GM21619 (cell line): ENCODE measurements around the gene LHX4.

Experiments used
- ATAC-seq: cut with Tn5 transposase; IDR thresholded peaks from one replicate; pipeline ENCODE4 v1.9.1; 2021; ENCODE audit not compliant: unreplicated experiment

LHX4 gene

GRCh38 chr1:180224902-180225301 lies 5.2 kb upstream of the LHX4 start:
- no peak for ATAC-seq

DNA sequence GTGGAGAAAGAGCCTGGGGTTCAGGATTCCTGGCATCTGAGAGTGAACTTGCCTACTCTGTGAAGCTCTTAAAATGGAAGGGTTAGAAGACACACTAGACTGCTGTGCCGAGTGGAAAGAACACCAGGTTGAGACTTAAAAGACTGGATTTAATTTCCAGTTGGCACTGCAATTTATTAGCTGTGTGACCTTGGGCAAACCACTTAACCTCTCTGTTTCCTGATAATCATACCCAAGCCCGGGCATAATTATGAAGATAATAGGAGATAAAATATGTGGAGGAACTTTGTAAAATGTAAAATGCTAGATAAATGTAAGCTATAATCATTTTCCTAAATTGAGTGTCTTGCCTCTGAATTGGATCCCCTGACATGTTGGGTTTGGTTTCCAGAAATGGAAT lies 4.7 kb upstream of the LHX4 start:
- no peak for ATAC-seq

- ATAC-seq, result no peak
Measured at GRCh38 chr1:180227861-180228647, 2.0 kb upstream of the LHX4 start.

DNA sequence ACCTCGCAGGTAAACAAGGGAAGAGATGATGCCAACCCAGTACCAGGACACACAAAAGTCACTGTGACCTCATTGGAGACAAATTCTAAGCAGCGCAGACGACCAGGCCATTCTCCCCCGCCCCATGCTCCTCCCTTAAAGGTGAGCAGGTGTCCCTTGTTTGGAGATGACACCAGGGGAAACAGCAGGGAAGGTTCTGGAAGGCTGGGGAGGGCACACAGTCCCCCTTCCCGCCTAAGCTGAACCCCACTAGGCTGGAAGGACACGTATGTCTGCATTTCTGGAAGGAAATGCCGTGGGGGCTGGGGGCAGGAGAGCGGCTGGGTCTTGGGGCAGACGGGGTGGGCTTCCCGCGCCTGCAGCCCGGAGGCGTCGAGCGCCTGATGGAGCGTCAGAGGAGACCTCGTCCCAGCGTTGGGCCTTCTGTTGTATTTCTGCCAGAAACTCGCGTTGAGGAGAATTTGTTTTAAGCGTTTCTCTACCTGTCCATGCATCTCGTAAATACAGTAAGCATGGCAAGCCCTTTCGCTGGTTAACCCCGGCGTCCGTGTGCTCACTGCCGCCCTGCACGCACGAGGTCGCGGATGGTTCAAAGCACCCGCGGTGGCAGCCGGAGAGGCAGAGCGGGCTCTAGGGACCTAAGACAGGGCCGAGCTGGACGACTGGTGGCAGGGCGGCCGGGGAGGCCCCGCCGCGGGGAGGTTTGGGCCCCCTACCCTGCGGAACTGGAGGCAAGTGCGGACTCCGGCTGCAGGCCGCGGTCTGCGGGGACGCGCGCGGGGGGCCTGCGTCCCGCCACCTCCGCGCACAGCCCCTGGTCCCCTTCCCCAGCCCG lies 1.2 kb upstream of the LHX4 start:
- peak; percentile 13 for ATAC-seq

DNA sequence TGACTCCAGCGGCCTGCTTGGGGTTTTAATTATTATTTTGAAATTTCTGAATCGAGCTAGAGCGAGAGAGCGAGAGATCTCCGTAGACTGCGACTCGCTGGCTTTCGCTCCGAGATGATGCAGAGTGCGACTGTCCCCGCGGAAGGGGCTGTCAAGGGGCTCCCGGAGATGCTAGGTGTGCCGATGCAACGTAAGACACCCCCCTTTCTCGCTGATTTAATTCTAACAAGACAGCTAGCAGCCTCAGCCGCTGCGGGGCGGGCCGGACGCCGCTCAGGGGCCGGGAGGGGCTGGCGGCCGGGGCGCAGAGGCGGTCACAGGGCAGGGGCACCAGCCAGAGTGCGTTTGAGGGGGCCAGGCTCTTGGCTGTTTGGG lies 339 bp downstream of the LHX4 start:
- no peak for ATAC-seq

DNA sequence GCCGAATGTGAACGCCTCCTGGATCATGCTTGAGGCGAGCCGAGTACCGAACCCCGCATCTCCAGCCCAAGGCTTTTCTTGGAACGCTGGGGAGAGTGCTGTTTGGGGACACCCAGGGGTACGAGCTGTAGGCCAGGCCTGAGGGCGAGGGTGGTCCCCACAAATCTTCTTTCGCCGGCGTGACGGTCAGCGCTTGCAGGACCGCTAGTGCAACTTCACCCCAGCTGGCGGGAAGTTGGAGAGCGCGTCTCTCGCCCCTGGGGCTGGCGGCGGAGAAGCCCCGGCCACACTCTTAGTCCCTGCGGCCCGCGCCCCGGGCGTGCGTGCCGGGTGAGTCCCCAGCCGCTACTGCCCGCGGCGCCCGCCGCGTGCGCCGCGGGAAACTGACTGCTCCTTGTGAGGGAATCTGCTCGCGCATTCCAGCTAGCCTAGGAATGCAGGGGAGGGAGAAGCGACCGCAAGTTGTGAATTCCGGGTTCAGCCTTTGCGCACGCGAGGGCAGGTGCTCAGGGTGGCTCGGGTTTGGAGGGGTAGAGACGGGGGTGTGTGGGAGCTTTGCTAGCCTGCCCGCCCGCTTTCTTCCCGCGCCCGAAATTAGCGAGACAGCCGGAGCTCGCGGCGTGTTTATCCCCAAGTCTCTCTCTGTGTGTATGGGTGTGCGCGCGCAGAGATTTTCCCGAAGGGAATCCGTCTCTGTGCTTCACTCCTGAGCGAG lies 884 bp downstream of the LHX4 start:
- no peak for ATAC-seq

DNA sequence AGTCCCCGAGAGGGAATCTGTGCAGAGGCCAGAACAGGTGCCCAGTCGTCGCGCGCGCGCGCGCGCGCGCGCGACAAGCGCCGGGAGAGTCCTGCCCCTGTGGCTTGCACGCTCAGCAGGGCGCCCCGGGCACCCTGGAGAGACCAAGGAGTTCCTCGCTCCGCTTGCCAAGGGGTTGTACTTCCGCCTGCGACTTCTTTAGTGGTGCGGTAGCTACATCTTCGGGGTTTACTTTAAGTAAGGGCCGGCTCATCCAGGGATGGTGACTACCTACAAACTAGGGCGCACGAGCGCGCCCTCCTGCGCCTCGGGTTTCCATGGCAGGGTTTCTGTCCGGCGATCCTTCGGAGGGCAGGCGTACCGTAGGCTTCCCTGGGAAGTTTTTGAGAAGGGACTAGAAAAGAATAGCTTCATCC lies 1.4 kb downstream of the LHX4 start:
- no peak for ATAC-seq

DNA sequence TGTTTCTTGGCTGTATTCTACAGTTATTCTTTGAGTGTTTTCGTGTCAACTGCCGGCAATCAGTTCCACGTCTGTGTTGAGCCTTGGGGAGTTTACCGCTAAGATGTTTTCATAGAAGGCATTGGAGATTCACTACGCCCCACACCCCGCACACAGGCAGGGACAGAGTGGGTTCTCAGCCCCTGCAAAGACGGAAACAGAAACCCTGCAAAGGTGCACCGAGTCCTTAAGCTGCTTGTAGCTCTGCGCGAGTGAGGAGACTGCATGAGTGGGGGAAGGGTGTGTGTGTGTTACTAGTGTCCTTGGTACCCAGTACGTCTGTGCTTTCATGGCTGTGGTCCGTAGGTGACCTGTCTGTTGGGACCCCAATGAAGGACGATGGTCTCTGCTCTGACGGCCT lies 1.9 kb downstream of the LHX4 start:
- ATAC-seq, result no peak

DNA sequence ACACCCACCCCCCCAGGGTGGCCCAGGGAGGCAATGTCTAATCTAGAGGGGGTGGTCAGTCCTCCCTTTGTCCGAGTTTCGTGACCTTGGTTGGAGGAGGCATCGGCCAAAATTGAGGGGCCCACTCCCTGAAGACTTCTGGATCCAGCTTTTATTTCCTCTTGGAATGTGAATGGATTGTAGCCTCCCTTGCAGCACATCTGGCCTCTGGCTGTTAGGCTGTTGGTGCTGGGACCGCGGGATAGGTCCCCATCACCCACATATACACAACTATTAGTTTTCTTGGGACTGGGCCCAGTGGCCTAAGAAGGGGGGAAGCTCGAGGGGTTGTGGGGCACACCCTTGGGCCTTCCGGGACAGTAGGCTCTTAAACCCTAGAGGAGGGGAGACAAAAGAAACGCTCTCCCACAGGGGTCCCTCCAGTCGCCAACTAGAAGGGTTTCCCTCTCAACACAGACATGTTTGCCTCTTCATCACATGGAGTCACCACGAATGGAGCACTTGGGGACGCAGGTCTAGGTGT lies 2.5 kb downstream of the LHX4 start:
- no peak for ATAC-seq

GRCh38 chr1:180233191-180234011 lies 3.3 kb downstream of the LHX4 start:
- no peak for ATAC-seq

DNA sequence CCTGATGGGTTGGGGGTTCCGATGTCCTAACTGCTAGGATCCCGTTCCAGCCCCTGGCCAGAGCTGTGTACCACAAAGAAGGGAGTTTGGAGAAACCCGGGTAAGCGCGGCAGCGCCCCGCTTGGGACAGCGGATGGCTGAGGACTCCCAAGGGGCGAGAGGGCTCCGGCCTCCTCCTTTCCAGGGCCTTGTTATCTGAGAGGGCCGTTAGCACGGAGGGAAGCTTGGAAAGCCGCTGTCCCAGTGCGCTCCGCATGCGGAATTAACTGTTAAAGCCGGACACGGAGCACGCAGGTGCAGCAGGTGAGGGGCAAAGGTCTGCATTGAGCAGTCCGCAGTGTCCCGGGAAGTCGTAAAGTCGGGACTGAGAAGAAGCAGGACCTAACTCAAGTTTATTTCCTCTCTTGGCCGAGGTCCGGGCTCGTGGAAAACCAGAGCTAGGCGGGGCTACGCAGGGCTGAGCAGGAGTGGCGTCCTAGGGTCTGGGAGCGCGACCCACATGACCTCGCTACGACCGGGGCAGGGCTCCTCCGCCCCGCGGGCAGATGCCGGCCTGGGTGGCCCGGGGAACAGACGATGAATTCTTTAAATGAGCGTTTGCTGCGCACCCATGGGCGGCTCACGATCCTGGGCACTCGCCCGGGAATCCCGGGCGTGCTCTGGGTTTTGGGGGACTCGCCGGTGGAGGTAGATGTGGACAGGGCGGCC lies 4.5 kb downstream of the LHX4 start:
- no peak for ATAC-seq

GRCh38 chr1:180235077-180235501 lies 5.0 kb downstream of the LHX4 start:
- no peak for ATAC-seq

- no peak for ATAC-seq
Measured at GRCh38 chr1:180235502-180236239, 5.6 kb downstream of the LHX4 start.

- ATAC-seq, result no peak
Measured at GRCh38 chr1:180236698-180237509, 6.8 kb downstream of the LHX4 start.

GRCh38 chr1:180237869-180238476 lies 7.9 kb downstream of the LHX4 start:
- ATAC-seq, result no peak

- ATAC-seq, result no peak
Measured at GRCh38 chr1:180238675-180239074, 8.6 kb downstream of the LHX4 start.

- no peak for ATAC-seq
Measured at GRCh38 chr1:180239145-180240096, 9.4 kb downstream of the LHX4 start.
